H1 (cell line): ENCODE results near the gene HOOK1. TPM values are rescaled to one million over a fixed set of nuclear protein-coding genes. Genes with fewer than 3 reads are reported as not detected.

Experiments
- CTCF ChIA-PET: fragments of 300-600 bp; sonication (Branson Sonifier 250); formaldehyde crosslinking; loops from one replicate; lab custom pipeline; 2021; ENCODE audit not compliant: partially characterized antibody; lab: Charles Lee
- POLR2A ChIA-PET: fragments of 300-600 bp; sonication (Branson Sonifier 250); formaldehyde crosslinking; loops from one replicate; lab custom pipeline; 2021; ENCODE audit warnings: inconsistent platforms; ENCODE audit not compliant: partially characterized antibody; lab: Charles Lee
- DNase-seq, 2 experiments: peaks; one replicate each; pipeline versions ENCODE4 v3.0.0 to v3.0.0-alpha.2; 2010 to 2022; ENCODE audit warnings: low spot score in 2 of 2, low read depth in 1 of 2, mixed read lengths in 1 of 2
- FAIRE-seq: peaks from 2 replicates; lab custom pipeline; 2011; peaks lifted over from hg19 to GRCh38; lab: Jason Lieb, UNC
- H2AFZ ChIP-seq: 2 replicates; pipeline ENCODE4 v1.8.1; 2012; ENCODE audit warnings: low read length, inconsistent platforms
- H2AK5ac ChIP-seq: 2 replicates; pipeline ENCODE4 v1.6.1; 2013; ENCODE audit warnings: low read depth, low read length
- H2BK120ac ChIP-seq: replicated peaks from 2 replicates; pipeline ENCODE3; 2013; ENCODE audit warnings: low read depth, low read length, inconsistent platforms
- H2BK12ac ChIP-seq: 2 replicates; pipeline ENCODE4 v1.6.1; 2013; ENCODE audit warnings: low read depth, low read length
- H2BK15ac ChIP-seq: 2 replicates; pipeline ENCODE4 v1.6.1; 2013; ENCODE audit warnings: low read length
- H2BK20ac ChIP-seq: 2 replicates; pipeline ENCODE4 v1.6.1; 2013; ENCODE audit warnings: low read length
- H2BK5ac ChIP-seq: 2 replicates; pipeline ENCODE4 v1.6.1; 2013; ENCODE audit warnings: low read depth, low read length
- H3K14ac ChIP-seq: 2 replicates; pipeline ENCODE4 v1.6.1; 2013; ENCODE audit warnings: inconsistent platforms; ENCODE audit not compliant: insufficient read length
- H3K18ac ChIP-seq: 2 replicates; pipeline ENCODE4 v1.6.1; 2013; ENCODE audit warnings: low read length; ENCODE audit errors: extremely low read depth
- H3K23ac ChIP-seq: 2 replicates; pipeline ENCODE4 v1.6.1; 2013; ENCODE audit warnings: inconsistent platforms; ENCODE audit not compliant: insufficient read length
- H3K23me2 ChIP-seq: 2 replicates; pipeline ENCODE4 v1.6.1; 2013; ENCODE audit warnings: low read depth, low read length
- H3K27ac ChIP-seq: 2 replicates; pipeline ENCODE4 v1.6.1; 2011; ENCODE audit warnings: low read depth, low read length, inconsistent platforms
- H3K27me3 ChIP-seq, 4 experiments: replicated peaks in 1 of 4; 1 replicate in 1 of 4; 2 replicates in 3 of 4; pipeline versions ENCODE4 v1.6.1 to v1.8.1; 2011 to 2013; ENCODE audit warnings: low read length in 3 of 4, mild to moderate bottlenecking in 3 of 4, inconsistent platforms in 2 of 4, mixed read lengths in 2 of 4, moderate library complexity in 1 of 4; ENCODE audit not compliant: control insufficient read depth in 3 of 4, insufficient read depth in 3 of 4; ENCODE audit errors: extremely low read depth in 1 of 4
- H3K36me3 ChIP-seq, 4 experiments: 2 replicates each; pipeline versions ENCODE4 v1.6.1 to v1.8.1; 2011 to 2013; ENCODE audit warnings: mild to moderate bottlenecking in 4 of 4, low read length in 3 of 4, moderate library complexity in 2 of 4, control low read depth in 1 of 4, inconsistent platforms in 1 of 4; ENCODE audit not compliant: insufficient read depth in 4 of 4, control insufficient read depth in 2 of 4
- H3K4ac ChIP-seq: replicated peaks from 2 replicates; pipeline ENCODE3; 2013; ENCODE audit warnings: low read length, low read depth, mixed read lengths, inconsistent platforms; ENCODE audit not compliant: insufficient read length
- H3K4me1 ChIP-seq, 4 experiments: replicated peaks in 1 of 4; 1 replicate in 1 of 4; 2 replicates in 3 of 4; pipeline versions ENCODE4 v1.6.1 to v1.8.1; 2011 to 2013; ENCODE audit warnings: low read length in 3 of 4, inconsistent platforms in 2 of 4, mixed read lengths in 1 of 4; ENCODE audit not compliant: insufficient read depth in 4 of 4, control insufficient read depth in 3 of 4
- H3K4me2 ChIP-seq, 2 experiments: 2 replicates each; pipeline versions ENCODE4 v1.6.1 to v1.8.1; 2011 to 2013; ENCODE audit warnings: low read depth in 2 of 2, low read length in 2 of 2, control low read depth in 1 of 2, inconsistent platforms in 1 of 2, mild to moderate bottlenecking in 1 of 2; ENCODE audit not compliant: insufficient read depth in 1 of 2
- H3K4me3 ChIP-seq, 4 experiments: fragments of 200-600, 300-600 bp in 1 of 4; sonication (generic), shearing (Covaris generic), sonication (Bioruptor Twin) in 1 of 4; 2 replicates each; pipeline versions ENCODE4 v1.5.1 to v1.8.1; 2011 to 2016; ENCODE audit warnings: low read length in 4 of 4, low read depth in 3 of 4, control low read depth in 2 of 4, inconsistent platforms in 2 of 4, mild to moderate bottlenecking in 2 of 4, mixed read lengths in 1 of 4, moderate library complexity in 1 of 4; ENCODE audit not compliant: insufficient read depth in 2 of 4; ENCODE audit errors: extremely low read depth in 1 of 4
- H3K56ac ChIP-seq: replicated peaks from 2 replicates; pipeline ENCODE3; 2013; ENCODE audit warnings: low read depth, mild to moderate bottlenecking, mixed read lengths, low read length, inconsistent platforms; ENCODE audit not compliant: insufficient read length
- H3K79me1 ChIP-seq: 2 replicates; pipeline ENCODE4 v1.6.1; 2013; ENCODE audit warnings: low read depth, low read length, control low read depth
- H3K79me2 ChIP-seq, 2 experiments: 2 replicates each; pipeline versions ENCODE4 v1.6.1 to v1.8.1; 2012 to 2013; ENCODE audit warnings: low read length in 2 of 2, mild to moderate bottlenecking in 2 of 2, inconsistent platforms in 1 of 2; ENCODE audit not compliant: insufficient read depth in 2 of 2, control insufficient read depth in 1 of 2
- H3K9ac ChIP-seq, 4 experiments: replicated peaks in 1 of 4; 1 replicate in 1 of 4; 2 replicates in 3 of 4; pipeline versions ENCODE4 v1.6.1 to v1.8.1; 2011 to 2013; ENCODE audit warnings: low read depth in 3 of 4, low read length in 3 of 4, control low read depth in 2 of 4, mild to moderate bottlenecking in 2 of 4, moderate library complexity in 2 of 4, inconsistent platforms in 1 of 4; ENCODE audit errors: extremely low read depth in 1 of 4
- H3K9me3 ChIP-seq, 2 experiments: 2 replicates each; pipeline versions ENCODE4 v1.6.1 to v1.8.1; 2012 to 2013; ENCODE audit warnings: mild to moderate bottlenecking in 2 of 2, moderate library complexity in 2 of 2, control low read depth in 1 of 2, inconsistent platforms in 1 of 2, low read depth in 1 of 2, low read length in 1 of 2, mixed read lengths in 1 of 2; ENCODE audit not compliant: insufficient read depth in 2 of 2
- H4K20me1 ChIP-seq, 2 experiments: replicated peaks in 1 of 2; 2 replicates each; pipeline versions ENCODE3 to v1.8.1; 2011 to 2013; ENCODE audit warnings: inconsistent platforms in 2 of 2, low read length in 2 of 2, mild to moderate bottlenecking in 1 of 2; ENCODE audit not compliant: insufficient read depth in 2 of 2, control insufficient read depth in 1 of 2
- H4K5ac ChIP-seq: 2 replicates; pipeline ENCODE4 v1.6.1; 2013; ENCODE audit warnings: low read length, low read depth, mixed read lengths, inconsistent platforms; ENCODE audit not compliant: insufficient read length
- H4K8ac ChIP-seq: 2 replicates; pipeline ENCODE4 v1.8.0; 2013; ENCODE audit warnings: mild to moderate bottlenecking, moderate library complexity, low read length, inconsistent platforms; ENCODE audit not compliant: insufficient read depth; ENCODE audit errors: extremely low read depth
- H4K91ac ChIP-seq: replicated peaks from 2 replicates; pipeline ENCODE3; 2013; ENCODE audit warnings: low read length, mixed read lengths, inconsistent platforms; ENCODE audit not compliant: insufficient read length
- ASH2L ChIP-seq: fragments of 200-600, 300-600 bp; sonication (generic); IDR thresholded peaks from one replicate; pipeline ENCODE4 v1.7.1; 2017; ENCODE audit warnings: low read length
- ATF3 ChIP-seq: IDR thresholded peaks from 2 replicates; pipeline ENCODE4 v1.6.1; 2011; ENCODE audit warnings: low read depth, mild to moderate bottlenecking, low read length; ENCODE audit not compliant: insufficient read depth
- CREB1 ChIP-seq: IDR thresholded peaks from 2 replicates; pipeline ENCODE4 v1.6.1; 2012; ENCODE audit warnings: inconsistent platforms
- EP300 ChIP-seq, 2 experiments: IDR thresholded peaks; 1 replicate in 1 of 2; 2 replicates in 1 of 2; pipeline ENCODE4 v1.6.1; 2011 to 2012; ENCODE audit warnings: low read depth in 2 of 2, low read length in 2 of 2, mild to moderate bottlenecking in 2 of 2, borderline replicate concordance in 1 of 2, inconsistent platforms in 1 of 2, moderate library complexity in 1 of 2
- FOSL1 ChIP-seq: IDR thresholded peaks from 2 replicates; pipeline ENCODE4 v1.6.1; 2011; ENCODE audit warnings: mild to moderate bottlenecking, low read depth, low read length, moderate library complexity; ENCODE audit not compliant: insufficient read depth
- HDAC2 ChIP-seq, 2 experiments: fragments of 300-600 bp in 1 of 2; sonication (generic) in 1 of 2; IDR thresholded peaks; 2 replicates each; pipeline ENCODE4 v1.6.1; 2011 to 2012; ENCODE audit warnings: low read depth in 2 of 2, low read length in 2 of 2, mild to moderate bottlenecking in 2 of 2, moderate library complexity in 2 of 2, borderline replicate concordance in 1 of 2, inconsistent platforms in 1 of 2
- MAFK ChIP-seq: IDR thresholded peaks from 2 replicates; pipeline ENCODE4 v1.6.1; 2012; ENCODE audit warnings: low read depth, mild to moderate bottlenecking, improper control_type of control experiment, low read length
- RNF2 ChIP-seq: fragments of 200-900, 300-1000 bp; sonication (generic); IDR thresholded peaks from 2 replicates; pipeline ENCODE4 v1.7.1; 2016; ENCODE audit warnings: borderline replicate concordance, low read depth, mild to moderate bottlenecking, antibody characterized with exemption, low read length; ENCODE audit not compliant: poor library complexity, severe bottlenecking; ENCODE audit errors: missing control alignments
- TCF12 ChIP-seq: IDR thresholded peaks from 2 replicates; pipeline ENCODE4 v1.6.1; 2011; ENCODE audit warnings: low read depth, mild to moderate bottlenecking, low read length
- whole genome bisulfite sequencing, 2 experiments: shearing (Covaris generic) in 1 of 2; methylation state at CpG; one replicate each; pipeline versions ENCODE4 v1.1.6 to v1.1.7; 2013 to 2015; ENCODE audit warnings: low lambda C conversion rate in 2 of 2, mixed read lengths in 2 of 2, inconsistent platforms in 1 of 2, low coverage in 1 of 2, missing lambda C conversion rate in 1 of 2; ENCODE audit not compliant: insufficient replicate concordance in 2 of 2, insufficient coverage in 1 of 2, insufficient read length in 1 of 2; ENCODE audit errors: extremely low coverage in 1 of 2, missing lambda C conversion rate in 1 of 2; 5-methylcytosine and 5-hydroxymethylcytosine counted together
- polyA plus RNA-seq, 7 experiments: library from polyadenylated mRNA; depleted of rRNA in 3 of 7; stranded (reverse) in 5 of 7; unstranded in 2 of 7; fragments of >200 nt in 5 of 7; fragments of 200-250 nt in 2 of 7; gene quantifications; 1 replicate in 5 of 7; 2 replicates in 1 of 7; 4 replicates in 1 of 7; pipeline versions ENCODE4 v1.2.1 to v1.2.3, GENCODE V29; 2011 to 2013; ENCODE audit warnings: missing spikeins in 2 of 7, mixed read lengths in 2 of 7
- total RNA-seq: library from RNA; stranded (reverse); fragmentation: NEBNext Ultra II Directional; extraction: Animal tissue kit (Norgen Biotek cat#: 25700); gene quantifications from 2 replicates; pipeline ENCODE4 v1.2.1, GENCODE V29; 2021
- TF ChIP-seq, protein P1 (sequence below), 3 experiments: IDR thresholded peaks; 1 replicate in 2 of 3; 2 replicates in 1 of 3; pipeline versions ENCODE4 v1.5.1 to v1.6.1; 2011; ENCODE audit warnings: low read length in 3 of 3, mild to moderate bottlenecking in 3 of 3, inconsistent platforms in 2 of 3, low read depth in 1 of 3, moderate library complexity in 1 of 3; ENCODE audit not compliant: insufficient read depth in 1 of 3; ENCODE audit errors: control extremely low read depth in 1 of 3

The HOOK1 gene
- total and polyA plus RNA-seq, 2 of the 8 experiments (the other 6 are each of a cell fraction or from before 2014, with no cell fraction given) = 5.6 to 34.5 TPM

GRCh38 chr1:59917785-59918180, 103.0 kb downstream of the HOOK1 start:
- H3K79me1 ChIP-seq = no peaks in the 10 kb centered on the region
- no peak overlapping the region for H3K9ac ChIP-seq
- H3K4me2 ChIP-seq = no peak overlapping the region
- H3K23me2 ChIP-seq = peaks cover 2% of the 10 kb centered on the region; the same call in 1 of the 2 replicates
- no peaks in the 10 kb centered on the region for H3K79me2 ChIP-seq
- no peak overlapping the region for H2AFZ ChIP-seq
- H4K20me1 ChIP-seq = no peaks in the 10 kb centered on the region
- H4K5ac ChIP-seq = no peak overlapping the region
- H2BK20ac ChIP-seq = no peak overlapping the region
- DNase-seq (no peak), FAIRE-seq (no peak)
- H3K4me3 ChIP-seq = no peak overlapping the region
- CTCF ChIA-PET = interaction anchor here (1.0 to 3.2 kb wide), 5 partner anchors 15 to 39 kb away, joined by 4 to 20 read pairs (median 4); no protein-coding TSS in a partner anchor
- H3K4me1 ChIP-seq = no peaks in the 10 kb centered on the region
- no peak overlapping the region for H3K23ac ChIP-seq
- H3K4ac ChIP-seq = no peak overlapping the region
- no peak overlapping the region for H2BK15ac ChIP-seq
- no peak overlapping the region for H2BK120ac ChIP-seq
- no peak overlapping the region for H3K18ac ChIP-seq
- H3K27me3 ChIP-seq = no peaks in the 10 kb centered on the region
- no peak overlapping the region for H4K91ac ChIP-seq
- H3K14ac ChIP-seq = no peak overlapping the region
- H3K27ac ChIP-seq = no peak overlapping the region
- no peak overlapping the region for H2BK5ac ChIP-seq
- no peak overlapping the region for H2AK5ac ChIP-seq
- H3K9me3 ChIP-seq = no peaks in the 10 kb centered on the region
- no peak overlapping the region for H2BK12ac ChIP-seq
- 82% methylated on average over 2 of the region's 2 CpGs; no CpG with 5 or more reads in 1 of the 2 experiments for WGBS, 2 experiments
- POLR2A ChIA-PET = no interaction called here
- no peaks in the 10 kb centered on the region for H3K36me3 ChIP-seq
- H3K56ac ChIP-seq = no peak overlapping the region
- H4K8ac ChIP-seq = no peak overlapping the region
- TF ChIP-seq FOSL1 (no peak), ASH2L (no peak), RNF2 (no peak), TCF12 (no peak), CREB1 (no peak), MAFK (no peak), HDAC2 (IDR thresholded peaks at IDR 0.05; ENCODE audit: borderline replicate concordance in 1 of 2, low read depth in 2 of 2, low read length in 2 of 2) (no peak), ATF3 (no peak), EP300 (IDR thresholded peaks at IDR 0.05; ENCODE audit: borderline replicate concordance in 1 of 2, low read depth in 2 of 2, low read length in 2 of 2) (no peak)
- TF ChIP-seq, protein P1, sequence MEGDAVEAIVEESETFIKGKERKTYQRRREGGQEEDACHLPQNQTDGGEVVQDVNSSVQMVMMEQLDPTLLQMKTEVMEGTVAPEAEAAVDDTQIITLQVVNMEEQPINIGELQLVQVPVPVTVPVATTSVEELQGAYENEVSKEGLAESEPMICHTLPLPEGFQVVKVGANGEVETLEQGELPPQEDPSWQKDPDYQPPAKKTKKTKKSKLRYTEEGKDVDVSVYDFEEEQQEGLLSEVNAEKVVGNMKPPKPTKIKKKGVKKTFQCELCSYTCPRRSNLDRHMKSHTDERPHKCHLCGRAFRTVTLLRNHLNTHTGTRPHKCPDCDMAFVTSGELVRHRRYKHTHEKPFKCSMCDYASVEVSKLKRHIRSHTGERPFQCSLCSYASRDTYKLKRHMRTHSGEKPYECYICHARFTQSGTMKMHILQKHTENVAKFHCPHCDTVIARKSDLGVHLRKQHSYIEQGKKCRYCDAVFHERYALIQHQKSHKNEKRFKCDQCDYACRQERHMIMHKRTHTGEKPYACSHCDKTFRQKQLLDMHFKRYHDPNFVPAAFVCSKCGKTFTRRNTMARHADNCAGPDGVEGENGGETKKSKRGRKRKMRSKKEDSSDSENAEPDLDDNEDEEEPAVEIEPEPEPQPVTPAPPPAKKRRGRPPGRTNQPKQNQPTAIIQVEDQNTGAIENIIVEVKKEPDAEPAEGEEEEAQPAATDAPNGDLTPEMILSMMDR (IDR thresholded peaks at IDR 0.05; ENCODE audit: control extremely low read depth in 1 of 3, insufficient read depth in 1 of 3, low read depth in 1 of 3, low read length in 3 of 3) = no peak
